GM21360 (cell line): Measurements from ENCODE around the gene TPCN2.

Source experiments
- ATAC-seq: cut with Tn5 transposase; IDR thresholded peaks from one replicate; pipeline ENCODE4 v1.9.1; 2021; ENCODE audit warnings: mild to moderate bottlenecking, moderate library complexity; ENCODE audit not compliant: unreplicated experiment

TPCN2 gene

DNA sequence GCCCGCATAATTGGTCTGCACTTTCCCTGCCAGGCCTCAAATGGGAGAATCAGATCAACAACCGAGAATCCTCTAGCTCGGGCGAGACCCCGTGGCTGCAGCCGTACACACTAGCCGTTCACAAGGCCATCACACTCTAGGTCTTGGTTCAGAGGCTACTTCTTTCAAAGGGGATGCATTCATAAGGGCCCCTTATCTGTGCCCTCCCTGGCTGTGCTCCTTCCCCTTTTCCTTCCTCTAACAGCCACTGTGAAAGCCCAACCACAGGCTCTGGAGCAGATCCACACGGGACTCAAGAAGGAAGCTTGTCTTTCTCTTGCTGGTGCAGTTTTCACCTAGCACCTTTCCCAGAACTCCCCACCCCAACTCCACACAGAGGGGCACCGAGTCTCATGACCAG, 131.5 kb downstream of the TPCN2 start:
- ATAC-seq: no peak

DNA sequence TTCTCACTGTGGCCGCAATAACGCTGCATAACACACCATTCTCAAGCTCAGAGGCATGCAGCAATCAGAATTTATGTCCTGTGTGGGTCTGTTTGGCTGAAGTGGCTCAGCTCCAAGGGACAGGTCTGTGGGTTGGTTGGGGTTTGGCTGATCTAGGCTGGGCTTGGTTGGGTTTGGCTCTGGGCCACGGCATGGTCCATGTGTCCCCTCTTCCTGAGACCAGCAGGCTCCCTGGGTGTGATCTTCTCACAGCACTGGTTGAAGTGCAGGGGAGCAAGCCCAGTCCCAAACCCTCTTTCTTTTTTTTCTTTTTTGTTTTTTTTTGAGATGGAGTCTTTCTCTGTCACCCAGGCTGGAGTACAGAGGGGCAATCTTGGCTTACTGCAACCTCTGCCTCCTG, 132.0 kb downstream of the TPCN2 start:
- no peak for ATAC-seq

DNA sequence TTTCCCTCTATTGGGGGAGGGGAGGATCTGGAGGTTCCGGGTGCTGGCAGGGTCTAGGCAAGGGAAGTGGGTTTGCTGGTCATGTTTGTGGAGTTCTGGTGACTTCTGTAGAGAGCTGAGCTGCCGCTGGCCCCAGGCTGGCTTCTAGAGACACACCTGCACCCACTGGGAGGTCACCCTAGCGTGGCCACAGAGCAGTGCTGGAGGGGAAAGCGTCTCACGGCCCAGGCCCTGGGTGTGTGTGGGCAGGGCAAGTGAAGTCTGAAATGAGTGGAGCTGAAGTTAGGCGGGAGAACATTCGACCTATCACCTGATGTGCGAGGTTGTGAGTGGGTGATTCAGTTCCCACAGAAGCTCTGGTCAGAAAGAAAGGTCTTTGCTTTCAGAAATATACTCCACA, 134.9 kb downstream of the TPCN2 start:
- no peak for ATAC-seq
